MG63 (cell line): ENCODE measurements around the gene LRRC14B. TPM values are rescaled to one million over a fixed set of nuclear protein-coding genes. Genes with fewer than 3 reads are reported as not detected.
"Not testable (repeated sequence)": the region's sequence is repeated elsewhere in the genome, so short reads cannot be mapped to it uniquely, and the experiment has no call there.

Source experiments
- DNase-seq: peaks from one replicate; pipeline ENCODE4 v3.0.0-alpha.2; 2020
- H3K27me3 ChIP-seq: fragments of 250-450 bp; sonication (Bioruptor Pico); 2 replicates; pipeline ENCODE4 v1.5.1; 2020; ENCODE audit warnings: mild to moderate bottlenecking, moderate library complexity
- H3K36me3 ChIP-seq: fragments of 250-450 bp; sonication (Bioruptor Pico); 2 replicates; pipeline ENCODE4 v1.5.1; 2020; ENCODE audit warnings: mild to moderate bottlenecking, moderate library complexity
- H3K4me3 ChIP-seq: fragments of 250-450 bp; sonication (Bioruptor Pico); 2 replicates; pipeline ENCODE4 v1.5.1; 2020; ENCODE audit warnings: mild to moderate bottlenecking, moderate library complexity
- H3K9me3 ChIP-seq: fragments of 250-450 bp; sonication (Bioruptor Pico); 2 replicates; pipeline ENCODE4 v1.5.1; 2020; ENCODE audit warnings: mild to moderate bottlenecking, moderate library complexity
- total RNA-seq: library from RNA; depleted of rRNA; stranded (reverse); fragments of >200 nt; shearing (Covaris generic); gene quantifications from 2 replicates; pipeline ENCODE4 v1.2.3, GENCODE V29; 2014; ENCODE audit warnings: low replicate concordance

Gene LRRC14B
- total RNA-seq, 1 experiment from 2014 or later: not detected

DNA sequence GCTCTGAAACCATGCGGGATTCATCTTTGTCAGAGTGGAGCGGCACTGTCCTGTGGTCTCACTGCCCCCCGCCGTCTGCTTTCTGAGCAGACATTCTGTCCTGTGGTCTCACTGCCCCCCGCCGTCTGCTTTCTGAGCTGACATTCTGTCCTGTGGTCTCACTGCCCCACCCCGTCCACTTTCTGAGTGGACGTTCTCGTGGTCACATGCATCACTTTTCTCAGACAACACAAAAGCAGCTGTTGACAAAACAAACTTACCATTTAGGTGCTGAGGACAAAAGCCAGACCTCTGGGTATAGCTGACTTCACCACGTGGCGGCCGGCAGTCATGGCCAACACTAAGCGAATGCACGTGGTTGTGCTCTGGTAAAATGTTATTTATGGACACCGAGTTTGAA lies 2.8 kb downstream of the LRRC14B start:
- H3K4me3 ChIP-seq: no peak overlapping the region
- H3K9me3 ChIP-seq: no peaks in the 10 kb centered on the region
- no peaks in the 10 kb centered on the region for H3K36me3 ChIP-seq
- no peaks in the 10 kb centered on the region for H3K27me3 ChIP-seq
- DNase-seq: no peak

DNA sequence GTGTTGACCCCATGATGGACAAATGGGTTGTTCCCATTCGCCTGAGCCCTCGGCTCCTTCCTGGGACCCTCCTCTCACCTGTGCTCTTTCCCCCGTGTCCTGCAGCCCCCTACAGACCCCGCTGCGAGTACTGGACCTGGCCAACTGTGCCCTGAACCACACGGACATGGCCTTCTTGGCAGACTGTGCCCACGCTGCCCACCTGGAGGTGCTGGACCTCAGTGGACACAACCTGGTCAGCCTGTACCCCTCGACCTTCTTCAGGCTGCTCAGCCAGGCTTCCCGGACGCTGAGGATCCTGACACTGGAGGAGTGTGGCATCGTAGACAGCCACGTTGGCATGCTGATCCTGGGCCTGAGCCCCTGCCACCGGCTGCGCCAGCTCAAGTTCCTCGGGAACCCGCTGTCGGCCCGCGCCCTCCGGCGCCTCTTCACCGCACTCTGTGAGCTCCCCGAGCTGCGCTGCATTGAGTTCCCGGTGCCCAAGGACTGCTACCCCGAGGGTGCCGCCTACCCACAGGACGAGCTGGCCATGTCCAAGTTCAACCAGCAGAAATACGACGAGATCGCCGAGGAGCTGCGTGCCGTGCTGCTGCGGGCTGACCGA lies 3.4 kb downstream of the LRRC14B start:
- H3K27me3 ChIP-seq: no peaks in the 10 kb centered on the region
- H3K36me3 ChIP-seq: no peaks in the 10 kb centered on the region
- DNase-seq: no peak
- no peaks in the 10 kb centered on the region for H3K9me3 ChIP-seq
- no peak overlapping the region for H3K4me3 ChIP-seq

DNA sequence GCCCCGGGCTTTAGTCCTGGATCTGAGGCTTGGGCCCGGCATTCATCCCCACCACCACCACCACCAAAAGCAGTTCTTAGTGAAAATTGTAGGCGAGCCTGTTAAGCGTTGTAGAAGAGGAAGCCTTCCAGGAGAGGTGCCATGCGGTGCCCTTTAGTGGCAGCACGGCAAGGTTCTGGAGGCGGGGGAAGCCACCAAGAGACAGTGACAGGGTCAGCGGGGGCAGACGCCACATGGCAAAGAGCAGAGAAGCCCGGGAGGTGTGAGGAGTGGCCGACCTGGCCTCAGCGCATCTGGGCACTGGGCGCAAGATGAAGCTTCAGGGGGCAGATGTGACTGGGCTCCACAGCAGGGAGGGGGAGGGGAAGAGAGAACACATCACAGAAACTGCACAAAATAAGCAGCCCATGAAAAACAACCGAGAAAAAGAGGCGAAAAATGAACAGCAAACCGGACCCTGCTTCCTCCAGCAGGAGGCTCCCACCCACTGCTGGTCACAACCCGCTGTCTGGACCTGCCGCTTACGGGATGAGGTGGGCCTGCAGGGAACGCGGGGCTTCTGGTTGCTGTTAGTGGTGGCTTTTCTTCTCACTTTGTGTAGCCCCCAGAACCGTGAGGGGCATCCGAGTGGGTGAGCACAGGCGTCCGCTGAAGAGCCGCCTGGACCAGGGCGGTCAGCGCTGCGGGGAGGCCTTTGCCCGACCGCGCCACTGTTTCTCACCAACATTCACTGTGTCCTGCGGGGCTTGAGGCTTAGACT lies 4.3 kb downstream of the LRRC14B start:
- Histone ChIP-seq H3K27me3 (no peaks in the 10 kb centered on the region), H3K9me3 (no peaks in the 10 kb centered on the region), H3K36me3 (no peaks in the 10 kb centered on the region), H3K4me3 (no peak overlapping the region)
- DNase-seq: no peak

DNA sequence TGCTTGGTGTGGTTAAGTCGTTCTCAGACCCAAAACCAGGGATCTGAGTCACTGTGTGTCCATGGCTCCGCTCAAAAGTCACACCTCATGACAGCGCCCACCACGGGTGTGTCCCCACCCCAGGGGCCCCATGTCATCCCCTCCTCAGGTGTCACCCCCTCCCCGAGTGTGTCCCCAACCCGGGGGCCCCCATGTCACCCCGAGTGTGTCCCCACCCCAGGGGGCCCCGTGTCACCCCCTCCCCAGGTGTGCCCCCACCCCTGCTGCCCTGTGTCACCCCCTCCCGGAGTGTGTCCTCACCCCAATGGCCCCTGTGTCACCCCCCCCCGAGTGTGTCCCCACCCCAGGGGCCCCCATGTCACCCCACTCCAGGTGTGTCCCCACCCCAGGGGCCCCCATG lies 5.1 kb downstream of the LRRC14B start:
- DNase-seq: no peak
- Histone ChIP-seq H3K4me3 (no peak overlapping the region), H3K36me3 (no peaks in the 10 kb centered on the region), H3K27me3 (no peaks in the 10 kb centered on the region), H3K9me3 (no peaks in the 10 kb centered on the region)

DNA sequence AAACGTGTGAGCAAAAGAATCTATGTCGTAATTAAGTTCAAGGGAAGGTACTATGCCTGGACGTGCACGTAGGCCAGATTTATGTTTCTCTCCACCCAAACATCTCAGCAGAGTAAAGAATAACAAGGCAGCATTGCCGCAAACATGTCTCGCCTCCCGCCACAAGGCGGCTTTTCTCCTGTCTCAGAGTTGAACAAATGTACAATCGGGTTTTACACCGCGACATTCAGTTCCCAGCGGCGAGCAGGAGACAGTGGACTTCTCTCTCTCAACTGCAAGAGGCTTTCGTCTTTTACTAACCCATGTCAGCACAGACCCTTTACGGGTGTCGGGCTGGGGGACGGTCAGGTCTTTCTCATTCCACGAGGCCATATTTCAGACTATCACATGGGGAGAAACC lies 5.7 kb downstream of the LRRC14B start:
- not testable (repeated sequence) for DNase-seq, H3K9me3 ChIP-seq, H3K36me3 ChIP-seq, H3K27me3 ChIP-seq, H3K4me3 ChIP-seq

DNA sequence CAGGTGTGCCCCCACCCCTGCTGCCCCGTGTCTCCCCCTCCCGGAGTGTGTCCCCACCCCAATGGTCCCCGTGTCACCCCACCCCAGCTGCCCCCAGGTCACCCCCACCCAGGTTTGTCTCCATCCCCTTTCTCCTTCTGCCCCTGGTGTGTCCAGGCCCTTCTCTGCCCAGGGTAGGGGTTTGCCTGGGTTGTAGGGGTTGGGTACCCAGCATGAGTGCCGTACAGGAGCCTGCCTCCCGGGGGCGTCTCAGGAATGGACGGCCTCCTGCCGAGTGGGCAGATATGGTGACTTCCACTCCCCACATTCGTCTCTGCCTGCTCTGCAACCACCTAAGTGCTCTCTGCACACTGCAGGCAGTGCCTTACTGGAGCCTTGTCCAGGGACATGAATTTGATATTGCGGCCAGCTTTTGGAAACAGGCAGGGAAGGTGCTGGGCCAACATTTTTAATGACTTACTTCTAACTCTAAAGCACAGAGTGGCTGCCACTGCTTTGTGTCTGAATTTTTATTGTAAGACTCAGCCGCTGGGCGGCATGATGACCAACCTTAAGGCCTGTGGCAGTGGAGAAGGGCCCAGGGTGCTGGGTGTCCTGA lies 6.7 kb downstream of the LRRC14B start:
- DNase-seq: no peak
- no peaks in the 10 kb centered on the region for H3K27me3 ChIP-seq
- no peaks in the 10 kb centered on the region for H3K9me3 ChIP-seq
- H3K4me3 ChIP-seq: no peak overlapping the region
- no peaks in the 10 kb centered on the region for H3K36me3 ChIP-seq

DNA sequence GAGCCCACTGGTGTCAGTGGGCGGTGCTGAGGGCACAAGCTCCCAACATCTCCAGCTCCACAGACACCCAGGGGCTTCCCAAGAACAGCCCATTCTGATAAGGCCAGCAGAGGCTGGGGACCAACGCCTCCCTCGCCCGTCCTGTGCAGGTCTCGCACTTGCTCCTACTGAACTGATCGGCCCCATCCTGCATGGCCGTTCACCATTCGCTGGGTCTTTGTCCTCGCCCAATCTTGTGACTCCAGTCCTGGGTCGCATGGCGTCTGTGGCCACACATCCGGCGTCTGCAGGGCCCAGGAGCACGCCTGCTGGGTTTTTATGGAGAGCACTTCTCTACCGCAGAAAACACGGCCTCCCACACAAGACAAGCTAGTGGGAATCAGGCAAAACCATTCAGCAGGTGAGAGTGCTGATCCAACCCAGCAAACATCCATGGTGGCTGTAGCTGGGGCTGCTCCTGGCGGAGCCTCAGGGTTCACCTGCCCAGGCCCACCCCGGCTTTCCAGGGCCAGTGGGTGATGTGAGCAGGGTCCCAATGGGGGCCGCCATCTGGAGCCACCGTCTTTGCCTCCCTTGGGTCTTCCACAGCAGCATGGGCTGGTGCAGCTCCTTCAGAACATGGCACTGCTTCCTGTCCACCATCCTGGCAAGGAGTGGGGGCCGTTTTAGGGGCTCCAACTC lies 7.4 kb downstream of the LRRC14B start:
- H3K9me3 ChIP-seq: no peaks in the 10 kb centered on the region
- DNase-seq: no peak
- H3K36me3 ChIP-seq: no peaks in the 10 kb centered on the region; the same call in none of the 2 replicates
- no peak overlapping the region for H3K4me3 ChIP-seq
- no peaks in the 10 kb centered on the region for H3K27me3 ChIP-seq

DNA sequence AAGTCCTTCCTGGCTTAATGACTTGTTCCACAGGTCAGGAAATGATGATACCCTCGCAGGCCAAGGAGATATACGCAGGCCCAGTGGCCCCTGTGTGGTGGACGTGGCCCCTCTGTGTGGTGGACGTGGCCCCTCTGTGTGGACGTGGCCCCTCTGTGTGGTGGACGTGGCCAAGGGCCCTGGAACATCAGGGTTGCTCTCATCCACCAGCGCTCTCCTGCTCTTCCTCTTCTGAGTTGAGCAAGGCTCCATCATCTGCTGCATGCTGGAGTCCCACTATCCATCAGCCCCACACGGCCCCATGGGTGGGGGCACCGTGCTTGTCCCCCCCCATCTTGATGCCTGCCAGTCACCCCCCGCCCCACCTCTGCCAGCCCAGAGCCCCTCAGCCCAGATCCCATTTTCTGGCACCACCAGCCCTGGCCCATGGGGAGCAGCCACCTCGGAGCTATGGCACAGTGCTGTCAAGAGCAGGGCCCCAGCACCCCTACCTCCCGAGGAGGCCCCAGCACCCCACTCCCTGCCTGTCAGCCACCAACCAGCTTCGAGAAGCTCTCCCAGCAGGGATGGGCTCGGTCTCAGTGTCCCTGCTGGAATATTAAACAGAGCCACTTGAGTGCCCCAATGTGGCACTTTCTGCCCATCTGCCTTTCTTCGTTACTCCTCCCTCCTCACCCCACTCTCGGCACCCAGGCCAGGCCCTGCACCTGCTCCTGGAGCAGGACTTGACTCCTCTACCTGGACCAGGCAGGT lies 8.1 kb downstream of the LRRC14B start:
- Histone ChIP-seq H3K9me3 (no peaks in the 10 kb centered on the region), H3K4me3 (no peak overlapping the region), H3K27me3 (no peaks in the 10 kb centered on the region), H3K36me3 (peaks cover 6% of the 10 kb centered on the region)
- DNase-seq: no peak

DNA sequence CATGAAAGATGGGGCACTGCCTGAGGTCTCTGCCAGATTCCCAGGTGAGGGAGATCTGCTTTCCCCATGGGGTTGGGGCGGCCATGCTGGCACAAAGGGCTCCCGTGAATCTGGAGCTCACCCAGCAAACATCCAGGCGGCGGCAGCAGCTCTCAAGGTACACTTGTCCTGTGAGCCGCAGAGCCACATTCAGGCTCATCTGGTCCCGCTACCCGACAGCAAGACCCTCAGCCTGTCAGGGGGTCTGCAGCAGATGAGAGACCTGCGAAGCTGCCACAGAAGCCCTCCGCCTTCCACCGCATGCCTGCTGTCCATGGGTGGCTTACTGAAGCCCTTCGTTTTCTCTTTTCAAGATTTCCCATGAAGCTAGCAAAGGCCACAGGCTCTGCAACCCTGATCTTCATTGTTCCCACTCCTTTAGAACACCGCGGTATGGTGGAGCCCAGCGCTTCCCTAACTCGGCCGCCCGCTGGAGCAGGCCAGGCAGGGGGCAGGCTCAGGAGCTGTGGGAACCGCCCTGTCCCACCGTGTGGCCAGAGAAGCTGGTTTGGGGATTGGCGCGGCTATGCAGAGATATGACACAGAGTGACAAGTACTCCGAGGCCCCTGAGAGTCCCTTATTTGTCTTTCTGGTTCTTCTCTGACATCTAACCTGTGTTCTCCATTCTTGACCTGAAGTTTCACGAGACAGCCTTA lies 8.8 kb downstream of the LRRC14B start:
- Histone ChIP-seq H3K27me3 (no peaks in the 10 kb centered on the region), H3K36me3 (peaks cover 12% of the 10 kb centered on the region), H3K9me3 (no peaks in the 10 kb centered on the region), H3K4me3 (no peak overlapping the region)
- no peak for DNase-seq

DNA sequence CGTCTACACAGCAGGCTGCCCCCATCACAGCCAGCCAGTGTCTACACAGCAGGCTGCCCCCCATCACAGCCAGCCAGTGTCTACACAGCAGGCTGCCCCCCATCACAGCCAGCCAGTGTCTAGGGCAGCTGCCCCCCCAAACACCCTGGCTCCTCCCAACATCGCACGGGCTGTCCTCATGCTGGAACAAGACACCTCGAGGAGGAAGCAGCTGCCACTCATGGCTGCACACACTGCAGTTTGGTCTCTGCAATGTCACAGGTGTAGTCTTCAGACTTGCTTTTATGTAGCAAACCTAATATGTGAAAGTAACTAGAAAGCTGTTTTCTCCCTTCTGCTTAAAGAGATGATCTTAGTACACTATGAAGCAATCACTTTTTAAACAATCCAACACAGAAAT lies 9.7 kb downstream of the LRRC14B start:
- H3K27me3 ChIP-seq: no peaks in the 10 kb centered on the region
- no peak overlapping the region for H3K4me3 ChIP-seq
- H3K36me3 ChIP-seq: peaks cover 18% of the 10 kb centered on the region
- H3K9me3 ChIP-seq: no peaks in the 10 kb centered on the region
- DNase-seq: no peak

DNA sequence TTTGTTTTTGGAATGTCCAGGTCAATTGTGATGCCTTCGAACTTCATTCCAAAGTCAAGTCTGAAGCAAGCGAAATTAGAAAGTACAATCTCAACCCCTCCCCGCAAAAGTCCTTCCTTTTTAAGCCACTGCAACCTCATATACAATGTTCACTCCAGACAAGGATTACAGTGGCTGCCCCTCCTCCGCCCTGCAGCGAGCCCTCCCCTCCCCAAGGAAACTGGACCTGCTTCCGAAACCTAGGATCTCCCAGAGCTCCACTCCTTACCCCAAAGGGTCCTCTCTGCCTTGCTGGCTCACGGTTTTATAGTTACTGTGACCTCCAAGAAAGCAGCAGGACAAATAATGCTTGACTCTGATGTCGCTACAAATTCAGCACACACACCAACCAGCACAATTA lies 10.4 kb downstream of the LRRC14B start:
- no peaks in the 10 kb centered on the region for H3K9me3 ChIP-seq
- H3K27me3 ChIP-seq: no peaks in the 10 kb centered on the region
- no peak for DNase-seq
- H3K36me3 ChIP-seq: peaks cover 18% of the 10 kb centered on the region
- H3K4me3 ChIP-seq: no peak overlapping the region

DNA sequence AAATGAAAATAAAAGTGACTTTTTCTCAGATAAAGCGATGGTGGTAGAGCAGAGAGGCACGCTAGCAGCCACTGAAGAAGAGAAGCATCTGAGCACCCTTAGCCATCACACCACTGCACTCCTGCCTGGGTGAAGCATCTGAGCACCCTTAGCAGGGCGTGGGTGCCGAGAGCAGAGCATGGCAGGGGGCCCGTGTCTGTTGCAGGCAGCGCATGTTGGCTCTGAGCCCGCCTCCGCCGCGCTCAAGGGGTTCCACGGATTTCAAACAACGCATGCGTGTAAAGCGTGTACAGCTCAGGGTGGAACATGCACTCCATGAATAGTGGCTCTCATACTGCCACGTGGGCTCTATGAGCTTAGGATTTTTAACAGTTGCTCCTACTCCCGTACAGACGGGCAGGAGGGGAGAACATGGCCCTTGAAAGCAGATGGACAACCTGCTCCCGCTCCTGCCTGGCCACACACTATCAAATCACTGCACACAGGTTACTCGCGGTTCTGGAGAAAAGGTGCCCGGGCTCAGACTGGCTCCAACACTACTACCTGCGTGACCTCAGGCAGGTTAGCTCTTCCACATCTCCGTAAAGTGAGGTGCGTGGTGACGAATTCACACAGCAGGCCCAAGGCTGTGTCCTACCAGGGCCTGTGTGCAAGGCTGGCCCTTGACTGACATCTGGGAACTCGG lies 12.1 kb downstream of the LRRC14B start:
- H3K9me3 ChIP-seq: no peaks in the 10 kb centered on the region
- no peak overlapping the region for H3K4me3 ChIP-seq
- no peak for DNase-seq

DNA sequence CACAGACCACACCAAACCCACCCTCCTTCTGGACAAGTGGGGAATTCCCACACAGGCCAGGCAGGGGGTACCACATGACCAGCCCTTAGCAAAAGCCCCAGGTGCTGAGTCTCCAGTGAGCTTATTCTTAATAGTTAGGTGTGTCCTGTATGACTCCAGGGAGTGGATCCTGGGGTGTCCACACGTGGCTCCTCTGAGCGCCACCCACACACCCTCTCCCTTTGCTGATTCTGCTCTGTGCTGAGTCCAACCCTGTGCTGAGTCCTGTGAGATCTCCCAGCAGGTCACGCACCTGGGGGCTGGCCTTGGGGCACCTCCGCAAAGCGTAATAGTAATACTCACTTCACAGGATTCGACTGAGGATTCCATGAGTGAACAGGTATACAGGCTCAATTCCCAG lies 12.7 kb downstream of the LRRC14B start:
- H3K9me3 ChIP-seq: no peaks in the 10 kb centered on the region
- H3K4me3 ChIP-seq: no peak overlapping the region
- DNase-seq: no peak
- H3K27me3 ChIP-seq: no peaks in the 10 kb centered on the region
- H3K36me3 ChIP-seq: peaks cover 20% of the 10 kb centered on the region

More for the DNA sequence above, 12.1 kb downstream of the LRRC14B start:
- H3K36me3 ChIP-seq: peaks cover 20% of the 10 kb centered on the region
- H3K27me3 ChIP-seq: no peaks in the 10 kb centered on the region

DNA sequence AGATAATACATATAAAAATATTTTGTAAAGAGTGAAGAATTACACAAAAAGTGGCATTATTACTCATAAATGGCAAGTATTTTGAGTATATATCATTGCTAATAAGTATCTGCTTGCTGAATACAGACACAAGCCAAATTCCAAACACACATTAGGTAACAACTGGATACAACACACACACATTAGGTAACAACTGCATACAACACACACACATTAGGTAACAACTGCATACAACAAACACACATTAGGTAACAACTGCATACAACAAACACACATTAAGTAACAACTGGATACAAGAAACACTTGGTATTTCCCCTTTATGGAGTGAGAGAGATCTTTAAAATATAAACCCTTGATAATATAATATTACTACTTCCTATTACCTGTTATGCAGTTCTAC lies 13.2 kb downstream of the LRRC14B start:
- no peak overlapping the region for H3K4me3 ChIP-seq
- DNase-seq: no peak

DNA sequence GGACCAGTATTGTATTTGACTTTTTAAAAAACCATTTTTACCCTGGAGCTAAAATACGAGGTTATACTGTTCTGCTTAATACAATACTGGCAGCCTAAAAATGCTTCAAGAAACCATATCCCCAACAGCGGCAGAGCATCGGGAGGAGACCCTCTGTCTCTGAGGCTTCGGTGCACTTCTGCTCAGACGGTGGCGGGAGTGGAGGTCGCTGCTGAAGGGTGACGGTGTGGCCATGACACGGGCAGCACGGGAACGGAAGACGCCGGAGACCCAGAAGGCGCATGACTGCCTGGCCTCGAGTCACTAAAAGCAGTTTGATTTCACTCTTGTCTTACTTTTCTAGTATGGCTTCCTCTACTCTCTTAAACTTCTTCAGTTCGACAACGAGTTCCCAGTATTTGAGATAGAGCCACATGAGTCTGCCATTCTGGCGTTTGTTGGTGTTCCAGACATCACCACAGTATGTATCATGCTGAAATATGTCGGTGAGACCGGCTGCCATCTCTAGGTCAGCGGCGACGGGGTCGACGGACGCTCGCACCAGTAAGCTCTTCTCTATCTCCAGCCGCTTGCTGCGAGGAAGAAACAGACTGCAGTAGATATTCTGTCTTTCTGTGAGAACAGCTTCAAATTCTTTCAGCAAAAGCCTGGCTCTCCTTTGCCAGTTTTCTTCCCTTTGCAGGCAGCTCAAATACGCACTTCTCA lies 13.8 kb downstream of the LRRC14B start:
- no peak for DNase-seq
- no peaks in the 10 kb centered on the region for H3K9me3 ChIP-seq
- no peaks in the 10 kb centered on the region for H3K27me3 ChIP-seq
- no peak overlapping the region for H3K4me3 ChIP-seq
- H3K36me3 ChIP-seq: peaks cover 20% of the 10 kb centered on the region

More for the DNA sequence above, 13.2 kb downstream of the LRRC14B start:
- no peaks in the 10 kb centered on the region for H3K27me3 ChIP-seq
- no peaks in the 10 kb centered on the region for H3K9me3 ChIP-seq
- H3K36me3 ChIP-seq: peaks cover 20% of the 10 kb centered on the region
